Naive B cell (primary cell): ENCODE results near the gene MANBA. TPM values are rescaled to one million over a fixed set of nuclear protein-coding genes. Genes with fewer than 3 reads are reported as not detected.
"Not testable (repeated sequence)": the region's sequence is repeated elsewhere in the genome, so short reads cannot be mapped to it uniquely, and the experiment has no call there.

ENCODE experiments used
- ATAC-seq, 2 donors: fragments of 150-1000 bp; cut with Tn5 transposase; 2 replicates each; pipeline ENCODE4 v1.10.0; 2021; ENCODE audit warnings: low read depth in 2 of 2, mild to moderate bottlenecking in 2 of 2, moderate library complexity in 2 of 2
- DNase-seq: peaks from one replicate; pipeline ENCODE4 v3.0.0; 2022
- H3K27ac Mint-ChIP-seq, 6 donors: one replicate each; pipeline ENCODE4 v1.8.0; 2020 to 2022; ENCODE audit warnings: mild to moderate bottlenecking in 6 of 6, mixed read lengths in 6 of 6, moderate library complexity in 5 of 6, inconsistent platforms in 2 of 6
- H3K27me3 Mint-ChIP-seq, 3 donors: one replicate each; pipeline ENCODE4 v1.8.0; 2021 to 2022; ENCODE audit warnings: mixed read lengths in 3 of 3, mild to moderate bottlenecking in 1 of 3
- H3K36me3 Mint-ChIP-seq, 2 donors: one replicate each; pipeline ENCODE4 v1.8.0; 2020 to 2022; ENCODE audit warnings: mixed read lengths in 2 of 2, inconsistent platforms in 1 of 2, mild to moderate bottlenecking in 1 of 2
- H3K4me1 Mint-ChIP-seq, 3 donors: one replicate each; pipeline ENCODE4 v1.8.0; 2020 to 2022; ENCODE audit warnings: mixed read lengths in 3 of 3, inconsistent platforms in 1 of 3, mild to moderate bottlenecking in 1 of 3, moderate library complexity in 1 of 3
- H3K4me3 Mint-ChIP-seq, 8 donors: one replicate each; pipeline ENCODE4 v1.8.0; 2020 to 2022; ENCODE audit warnings: mild to moderate bottlenecking in 8 of 8, mixed read lengths in 8 of 8, moderate library complexity in 8 of 8, inconsistent platforms in 2 of 8
- H3K9me3 Mint-ChIP-seq, 7 donors: one replicate each; pipeline ENCODE4 v1.8.0; 2020 to 2022; ENCODE audit warnings: mixed read lengths in 7 of 7, mild to moderate bottlenecking in 5 of 7, inconsistent platforms in 2 of 7, moderate library complexity in 1 of 7
- polyA plus RNA-seq, 6 donors: library from polyadenylated mRNA; unstranded; fragments of 300-500 nt; fragmentation: Illumina TruSeq; gene quantifications; one replicate each; pipeline ENCODE4 v1.2.3, GENCODE V29; 2021; ENCODE audit warnings: low read depth in 6 of 6

MANBA gene
- polyA plus RNA-seq, 6 donors from 2014 or later: 53.2 to 65.9 (median 55.0) TPM

GRCh38 chr4:102633100-102633499 lies 127.7 kb downstream of the MANBA start:
- Mint-ChIP-seq H3K4me1 (no peaks in the 10 kb centered on the region), H3K36me3 (peaks cover 7 to 26% of the 10 kb centered on the region in 2 donors), H3K27ac (no peak overlapping the region), H3K27me3 (no peaks in the 10 kb centered on the region), H3K4me3 (no peak overlapping the region), H3K9me3 (no peaks in the 10 kb centered on the region)
- no peak for DNase-seq
- no peak for ATAC-seq

- Mint-ChIP-seq H3K27me3 (no peaks in the 10 kb centered on the region), H3K4me3 (no peak overlapping the region), H3K36me3 (peaks cover 7 to 20% of the 10 kb centered on the region in 2 donors), H3K27ac (peak overlapping the region in 1 of 6 donors; percentile 17), H3K4me1 (no peaks in the 10 kb centered on the region), H3K9me3 (no peaks in the 10 kb centered on the region)
- DNase-seq: no peak
- no peak for ATAC-seq
Observed at GRCh38 chr4:102632241-102633065, 128.3 kb downstream of the MANBA start.

- no peak overlapping the region for H3K4me3 Mint-ChIP-seq
Observed at GRCh38 chr4:102631616-102632015, 129.2 kb downstream of the MANBA start.

GRCh38 chr4:102629673-102630072 lies 131.1 kb downstream of the MANBA start:
- ATAC-seq (no peak), DNase-seq (no peak)
- no peaks in the 10 kb centered on the region for H3K9me3 Mint-ChIP-seq
- H3K4me3 Mint-ChIP-seq: no peak overlapping the region
- peaks cover 0 to 15% of the 10 kb centered on the region in 2 donors for H3K36me3 Mint-ChIP-seq
- no peaks in the 10 kb centered on the region for H3K27me3 Mint-ChIP-seq
- H3K4me1 Mint-ChIP-seq: peaks cover 5 to 7% (median 7%) of the 10 kb centered on the region in 3 donors
- peak overlapping the region in 2 of 6 donors; percentile 2 to 30 for H3K27ac Mint-ChIP-seq

More at GRCh38 chr4:102631616-102632015, 129.2 kb downstream of the MANBA start:
- Mint-ChIP-seq H3K27ac (peak overlapping the region in 3 of 6 donors; percentile 14 to 25 (median 21)), H3K36me3 (peaks cover 0 to 19% of the 10 kb centered on the region in 2 donors), H3K27me3 (no peaks in the 10 kb centered on the region), H3K4me1 (no peaks in the 10 kb centered on the region), H3K9me3 (no peaks in the 10 kb centered on the region)
- no peak for ATAC-seq
- no peak for DNase-seq

GRCh38 chr4:102627831-102628523 lies 132.8 kb downstream of the MANBA start:
- Mint-ChIP-seq H3K27me3 (no peaks in the 10 kb centered on the region), H3K36me3 (peaks cover 0 to 10% of the 10 kb centered on the region in 2 donors), H3K9me3 (no peaks in the 10 kb centered on the region), H3K27ac (peak overlapping the region in 3 of 6 donors; percentile 7 to 44 (median 33)), H3K4me3 (no peak overlapping the region), H3K4me1 (peaks cover 5 to 7% (median 7%) of the 10 kb centered on the region in 3 donors)
- DNase-seq (no peak), ATAC-seq (no peak)

- Mint-ChIP-seq H3K27me3 (no peaks in the 10 kb centered on the region), H3K27ac (peak overlapping the region; percentile 53 to 90 (median 72)), H3K9me3 (no peaks in the 10 kb centered on the region), H3K4me1 (peaks cover 5 to 7% (median 7%) of the 10 kb centered on the region in 3 donors), H3K36me3 (no peaks in the 10 kb centered on the region), H3K4me3 (peak overlapping the region in 3 of 8 donors; percentile 39 to 75 (median 73))
- DNase-seq: peak; percentile 27
- peak; percentile 94 to 97 for ATAC-seq
Observed at GRCh38 chr4:102625232-102625930, 135.4 kb downstream of the MANBA start.

GRCh38 chr4:102624505-102624904 lies 136.3 kb downstream of the MANBA start:
- peaks cover 5 to 7% (median 7%) of the 10 kb centered on the region in 3 donors for H3K4me1 Mint-ChIP-seq

GRCh38 chr4:102623622-102624021 lies 137.1 kb downstream of the MANBA start:
- Mint-ChIP-seq H3K27ac (no peak overlapping the region), H3K4me1 (peaks cover 6 to 7% (median 7%) of the 10 kb centered on the region in 3 donors), H3K9me3 (no peaks in the 10 kb centered on the region)

More at GRCh38 chr4:102624505-102624904, 136.3 kb downstream of the MANBA start:
- DNase-seq: no peak
- Mint-ChIP-seq H3K27ac (no peak overlapping the region), H3K36me3 (no peaks in the 10 kb centered on the region), H3K27me3 (no peaks in the 10 kb centered on the region), H3K4me3 (no peak overlapping the region), H3K9me3 (no peaks in the 10 kb centered on the region)
- ATAC-seq: no peak

GRCh38 chr4:102620697-102621497 lies 139.9 kb downstream of the MANBA start:
- no peak overlapping the region for H3K4me3 Mint-ChIP-seq
- H3K9me3 Mint-ChIP-seq: no peaks in the 10 kb centered on the region
- H3K27ac Mint-ChIP-seq: peak overlapping the region in 1 of 6 donors; percentile 89
- ATAC-seq (peak; percentile 35 to 37), DNase-seq (no peak)
- H3K27me3 Mint-ChIP-seq: no peaks in the 10 kb centered on the region
- H3K4me1 Mint-ChIP-seq: peaks cover 7 to 8% (median 7%) of the 10 kb centered on the region in 3 donors
- peaks cover 0 to 7% of the 10 kb centered on the region in 2 donors for H3K36me3 Mint-ChIP-seq

More at GRCh38 chr4:102623622-102624021, 137.1 kb downstream of the MANBA start:
- DNase-seq (no peak), ATAC-seq (no peak)
- no peaks in the 10 kb centered on the region for H3K27me3 Mint-ChIP-seq
- H3K36me3 Mint-ChIP-seq: no peaks in the 10 kb centered on the region
- no peak overlapping the region for H3K4me3 Mint-ChIP-seq

- H3K4me1 Mint-ChIP-seq, H3K4me3 Mint-ChIP-seq: not testable (repeated sequence)
- peak overlapping the region in 3 of 6 donors; percentile 22 to 89 (median 69) for H3K27ac Mint-ChIP-seq
Observed at GRCh38 chr4:102619776-102620631, 140.8 kb downstream of the MANBA start.

GRCh38 chr4:102619021-102619420 lies 141.7 kb downstream of the MANBA start:
- not testable (repeated sequence) for DNase-seq, H3K27me3 Mint-ChIP-seq, H3K4me3 Mint-ChIP-seq, H3K9me3 Mint-ChIP-seq, H3K4me1 Mint-ChIP-seq
- ATAC-seq: peak in 1 of 2 donors; percentile 40
- Mint-ChIP-seq H3K27ac (peak overlapping the region in 1 of 6 donors; percentile 62), H3K36me3 (peaks cover 13 to 25% of the 10 kb centered on the region in 2 donors)

More at GRCh38 chr4:102619776-102620631, 140.8 kb downstream of the MANBA start:
- not testable (repeated sequence) for ATAC-seq, DNase-seq, H3K9me3 Mint-ChIP-seq, H3K27me3 Mint-ChIP-seq
- H3K36me3 Mint-ChIP-seq: peaks cover 4 to 15% of the 10 kb centered on the region in 2 donors

GRCh38 chr4:102616636-102617035 lies 144.1 kb downstream of the MANBA start:
- H3K27ac Mint-ChIP-seq: no peak overlapping the region
- H3K27me3 Mint-ChIP-seq: no peaks in the 10 kb centered on the region
- no peaks in the 10 kb centered on the region for H3K9me3 Mint-ChIP-seq
- H3K36me3 Mint-ChIP-seq: peaks cover 25 to 43% of the 10 kb centered on the region in 2 donors
- H3K4me1 Mint-ChIP-seq: peaks cover 8 to 16% (median 13%) of the 10 kb centered on the region in 3 donors
- no peak overlapping the region for H3K4me3 Mint-ChIP-seq
- ATAC-seq (no peak), DNase-seq (no peak)
